Measurements from ENCODE around the gene RASSF7. TPM values are rescaled to one million over a fixed set of nuclear protein-coding genes. Genes with fewer than 3 reads are reported as not detected.

RASSF7 gene
- total and polyA plus RNA-seq, 2 donors (not counting 3 experiments of a cell fraction or from before 2014, with no cell fraction given) = 14.1 to 19.9 TPM

DNA sequence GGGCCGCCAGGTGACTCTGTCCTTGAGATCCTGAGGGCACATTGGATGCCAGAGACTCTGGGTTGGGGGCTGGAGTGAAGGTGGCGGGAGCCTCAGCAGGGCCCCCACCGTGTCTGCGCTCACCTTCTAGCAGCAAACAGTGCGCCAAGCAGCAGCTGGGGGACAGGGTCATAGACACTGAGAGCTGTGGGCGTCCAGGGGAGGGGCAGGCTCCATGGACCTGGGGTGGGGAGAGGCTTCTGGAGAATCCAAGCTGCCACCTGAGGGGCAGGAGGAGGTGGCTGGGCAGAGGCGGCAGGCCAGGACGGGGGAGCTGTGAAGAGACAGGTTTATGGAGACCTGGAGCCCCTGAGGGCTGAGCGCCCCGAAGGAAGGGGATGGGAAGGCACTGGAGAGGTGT, 23.5 kb downstream of the RASSF7 start:
- ChIA-PET POLR2A (no interaction called here), CTCF (no interaction called here)
- no peaks in the 10 kb centered on the region for H3K27me3 ChIP-seq (ENCODE audit: control insufficient read depth in 2 of 2, insufficient read depth in 2 of 2, low read length in 2 of 2)
- H3K9me3 ChIP-seq (replicated peaks; ENCODE audit: control insufficient read depth, insufficient read depth, low read length) = no peaks in the 10 kb centered on the region
- intact Hi-C loops (cut with micrococcal nuclease) (no loop called here), dilution Hi-C loops (cut with MboI; ENCODE audit: extremely low pct_ligation_motif_present, low sequenced_read_pairs) (no loop called here)
- H3K4me3 ChIP-seq (replicated peaks in 1 of 3; ENCODE audit: insufficient read depth in 1 of 3, low read depth in 1 of 3, low read length in 3 of 3) = no peak overlapping the region
- DNase-seq (ENCODE audit: low read depth, low spot score) (no peak), FAIRE-seq (no peak)
- no peak for TF ChIP-seq GATA2 (IDR thresholded peaks at IDR 0.05; ENCODE audit: insufficient read depth, insufficient read length, low read depth, low read length)
- TF ChIP-seq JUN (IDR thresholded peaks at IDR 0.05; ENCODE audit: borderline replicate concordance, insufficient read depth, insufficient read length, low read depth) = no peak
- peaks cover 11% of the 10 kb centered on the region for H3K4me1 ChIP-seq (ENCODE audit: control insufficient read depth, extremely low read depth, insufficient read depth, low read length)
- no peak overlapping the region for H3K27ac ChIP-seq (ENCODE audit: insufficient read depth, low read depth, low read length)
- H3K79me2 ChIP-seq (ENCODE audit: control insufficient read depth, insufficient read depth, low read length) = peaks cover 38% of the 10 kb centered on the region
- H4K20me1 ChIP-seq (replicated peaks; ENCODE audit: control insufficient read depth, extremely low read depth, insufficient read depth, low read length) = no peaks in the 10 kb centered on the region
- no peak overlapping the region for H3K9ac ChIP-seq (replicated peaks; ENCODE audit: extremely low read depth, insufficient read depth, low read length)
- H2AFZ ChIP-seq (ENCODE audit: low read depth, low read length) = no peak overlapping the region
- H3K4me2 ChIP-seq (ENCODE audit: insufficient read depth, low read length) = no peak overlapping the region
- no TSS peak for BruUV-seq (replicated peaks)
- H3K9me1 ChIP-seq (replicated peaks; ENCODE audit: control insufficient read depth, extremely low read depth, insufficient read depth, low read length) = no peaks in the 10 kb centered on the region
- peaks cover 3 to 28% of the 10 kb centered on the region in 2 experiments for H3K36me3 ChIP-seq (ENCODE audit: control insufficient read depth in 2 of 2, extremely low read depth in 1 of 2, insufficient read depth in 2 of 2, low read length in 2 of 2)

DNA sequence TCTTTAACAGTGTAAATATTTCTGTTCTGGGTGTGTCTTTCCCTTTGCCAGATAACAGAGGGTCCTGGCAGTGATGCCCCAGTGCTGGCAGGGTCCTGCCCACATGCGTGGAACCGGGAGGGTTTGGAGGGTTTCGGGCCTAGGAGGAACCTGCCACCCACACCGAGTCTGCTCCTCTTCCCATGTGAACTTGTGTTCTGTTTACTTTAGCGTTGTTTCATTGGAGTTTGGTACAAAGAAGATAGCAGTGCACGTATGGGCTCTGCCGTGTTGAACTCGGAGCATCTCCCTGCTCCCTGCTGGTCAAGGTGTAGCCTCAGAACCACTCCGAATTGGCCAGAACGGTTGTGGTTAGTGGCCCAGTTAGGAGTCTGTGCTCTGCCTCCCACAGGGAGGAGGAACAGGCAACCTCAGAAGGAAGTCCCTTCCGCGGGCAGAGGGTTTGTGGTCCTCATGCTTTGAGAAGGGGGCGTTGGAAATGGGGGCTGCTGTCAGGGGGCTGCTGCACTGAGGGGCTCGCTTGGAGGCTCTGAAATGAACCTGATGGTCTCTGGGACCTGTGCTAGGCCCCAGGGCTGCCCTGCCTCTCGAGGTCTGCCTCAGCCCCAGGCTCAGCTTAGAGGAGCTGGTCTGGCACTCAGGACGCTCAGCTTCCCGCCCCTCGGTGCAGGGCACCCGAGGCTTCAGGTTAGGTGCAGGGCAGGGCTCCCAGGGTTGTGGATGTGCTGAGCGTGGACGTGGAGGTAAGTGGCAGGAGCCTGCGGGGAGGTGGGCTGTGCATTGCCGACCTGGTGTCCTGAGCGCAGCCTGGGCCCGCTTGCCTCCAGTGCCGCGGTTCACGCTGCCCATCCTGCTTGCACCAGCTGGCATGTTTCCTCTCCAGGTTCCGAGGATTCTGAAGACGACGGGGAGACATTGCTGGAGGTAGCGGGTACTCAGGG, 25.9 kb downstream of the RASSF7 start:
- ChIA-PET POLR2A (no interaction called here), CTCF (no interaction called here)
- Histone ChIP-seq H3K27ac (ENCODE audit: insufficient read depth, low read depth, low read length) (no peak overlapping the region), H3K4me1 (ENCODE audit: control insufficient read depth, extremely low read depth, insufficient read depth, low read length) (peaks cover 11% of the 10 kb centered on the region), H3K9me3 (replicated peaks; ENCODE audit: control insufficient read depth, insufficient read depth, low read length) (no peaks in the 10 kb centered on the region), H3K9me1 (replicated peaks; ENCODE audit: control insufficient read depth, extremely low read depth, insufficient read depth, low read length) (no peaks in the 10 kb centered on the region), H3K27me3 (ENCODE audit: control insufficient read depth in 2 of 2, insufficient read depth in 2 of 2, low read length in 2 of 2) (no peaks in the 10 kb centered on the region), H3K4me2 (ENCODE audit: insufficient read depth, low read length) (no peak overlapping the region), H3K79me2 (ENCODE audit: control insufficient read depth, insufficient read depth, low read length) (peaks cover 23% of the 10 kb centered on the region), H3K9ac (replicated peaks; ENCODE audit: extremely low read depth, insufficient read depth, low read length) (no peak overlapping the region), H2AFZ (ENCODE audit: low read depth, low read length) (no peak overlapping the region), H3K36me3 (ENCODE audit: control insufficient read depth in 2 of 2, extremely low read depth in 1 of 2, insufficient read depth in 2 of 2, low read length in 2 of 2) (peaks cover 6 to 35% of the 10 kb centered on the region in 2 experiments), H4K20me1 (replicated peaks; ENCODE audit: control insufficient read depth, extremely low read depth, insufficient read depth, low read length) (no peaks in the 10 kb centered on the region), H3K4me3 (replicated peaks in 1 of 3; ENCODE audit: insufficient read depth in 1 of 3, low read depth in 1 of 3, low read length in 3 of 3) (no peak overlapping the region)
- no peak for DNase-seq (ENCODE audit: low read depth, low spot score)
- no TSS peak for BruUV-seq (replicated peaks)
- dilution Hi-C loops (cut with MboI; ENCODE audit: extremely low pct_ligation_motif_present, low sequenced_read_pairs) (no loop called here), intact Hi-C loops (cut with micrococcal nuclease) (no loop called here)
- no peak for TF ChIP-seq POLR2A (IDR thresholded peaks at IDR 0.05; ENCODE audit: low read depth, low read length)
- TF ChIP-seq MYC (IDR thresholded peaks at IDR 0.05; ENCODE audit: low read depth, low read length) = no peak
- TF ChIP-seq POLR2AphosphoS5 (IDR thresholded peaks at IDR 0.05; ENCODE audit: insufficient read depth, low read depth, low read length) = no peak
- TF ChIP-seq EZH2 (IDR thresholded peaks at IDR 0.05; ENCODE audit: borderline replicate concordance, low read depth, low read length, severe bottlenecking) = no peak
- TF ChIP-seq, protein P1, sequence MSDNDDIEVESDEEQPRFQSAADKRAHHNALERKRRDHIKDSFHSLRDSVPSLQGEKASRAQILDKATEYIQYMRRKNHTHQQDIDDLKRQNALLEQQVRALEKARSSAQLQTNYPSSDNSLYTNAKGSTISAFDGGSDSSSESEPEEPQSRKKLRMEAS (IDR thresholded peaks at IDR 0.05; ENCODE audit: insufficient read depth, insufficient read length) = no peak
- TF ChIP-seq, protein P2, sequence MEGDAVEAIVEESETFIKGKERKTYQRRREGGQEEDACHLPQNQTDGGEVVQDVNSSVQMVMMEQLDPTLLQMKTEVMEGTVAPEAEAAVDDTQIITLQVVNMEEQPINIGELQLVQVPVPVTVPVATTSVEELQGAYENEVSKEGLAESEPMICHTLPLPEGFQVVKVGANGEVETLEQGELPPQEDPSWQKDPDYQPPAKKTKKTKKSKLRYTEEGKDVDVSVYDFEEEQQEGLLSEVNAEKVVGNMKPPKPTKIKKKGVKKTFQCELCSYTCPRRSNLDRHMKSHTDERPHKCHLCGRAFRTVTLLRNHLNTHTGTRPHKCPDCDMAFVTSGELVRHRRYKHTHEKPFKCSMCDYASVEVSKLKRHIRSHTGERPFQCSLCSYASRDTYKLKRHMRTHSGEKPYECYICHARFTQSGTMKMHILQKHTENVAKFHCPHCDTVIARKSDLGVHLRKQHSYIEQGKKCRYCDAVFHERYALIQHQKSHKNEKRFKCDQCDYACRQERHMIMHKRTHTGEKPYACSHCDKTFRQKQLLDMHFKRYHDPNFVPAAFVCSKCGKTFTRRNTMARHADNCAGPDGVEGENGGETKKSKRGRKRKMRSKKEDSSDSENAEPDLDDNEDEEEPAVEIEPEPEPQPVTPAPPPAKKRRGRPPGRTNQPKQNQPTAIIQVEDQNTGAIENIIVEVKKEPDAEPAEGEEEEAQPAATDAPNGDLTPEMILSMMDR (IDR thresholded peaks at IDR 0.05; ENCODE audit: extremely low read depth in 1 of 2, insufficient read depth in 1 of 2, low read depth in 1 of 2, low read length in 2 of 2) = no peak
- TF ChIP-seq JUN (IDR thresholded peaks at IDR 0.05; ENCODE audit: borderline replicate concordance, insufficient read depth, insufficient read length, low read depth) = no peak
- TF ChIP-seq FOS (IDR thresholded peaks at IDR 0.05; ENCODE audit: borderline replicate concordance, insufficient read depth, low read length) = no peak
- FAIRE-seq = no peak
